Body of pancreas (tissue), 4 donors: ENCODE data around the gene PRPS1.

ENCODE experiments used
- POLR2A ChIP-seq, 3 donors: fragments of 450-650 bp; IDR thresholded peaks; one replicate each; pipeline ENCODE4 v1.6.1; 2016; ENCODE audit warnings: antibody characterized with exemption in 3 of 3, mild to moderate bottlenecking in 2 of 3
- TF ChIP-seq, protein P1 (sequence below), 7 experiments: fragments of 450-650 bp in 4 of 7; fragments of 200-600 bp in 3 of 7; sonication (generic) in 3 of 7; IDR thresholded peaks; one replicate each; pipeline ENCODE4 v1.5.1; 2016 to 2019; ENCODE audit warnings: antibody characterized with exemption in 7 of 7

DNA sequence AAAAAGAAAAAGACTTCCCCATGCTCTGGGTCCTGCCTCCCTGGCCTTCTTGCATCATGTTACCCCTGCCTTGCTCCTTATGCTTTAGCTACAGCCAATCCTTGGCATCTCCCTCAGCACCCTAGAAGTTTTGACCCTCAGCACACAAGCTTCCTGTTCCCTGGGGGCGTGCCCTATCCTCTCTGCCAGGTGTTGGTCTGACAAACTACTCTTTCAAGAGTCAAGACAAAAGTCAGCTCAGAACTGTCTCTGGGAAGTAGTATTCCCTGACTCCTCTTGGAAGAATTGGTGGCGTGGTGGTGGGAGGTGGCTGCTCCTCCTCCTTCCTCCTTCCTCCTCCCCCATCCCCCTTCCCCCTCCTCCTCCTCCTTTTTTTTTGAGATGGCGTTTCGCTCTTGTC lies 41.0 kb downstream of the PRPS1 start:
- TF ChIP-seq POLR2A (IDR thresholded peaks at IDR 0.05), result no peak
- TF ChIP-seq, protein P1, sequence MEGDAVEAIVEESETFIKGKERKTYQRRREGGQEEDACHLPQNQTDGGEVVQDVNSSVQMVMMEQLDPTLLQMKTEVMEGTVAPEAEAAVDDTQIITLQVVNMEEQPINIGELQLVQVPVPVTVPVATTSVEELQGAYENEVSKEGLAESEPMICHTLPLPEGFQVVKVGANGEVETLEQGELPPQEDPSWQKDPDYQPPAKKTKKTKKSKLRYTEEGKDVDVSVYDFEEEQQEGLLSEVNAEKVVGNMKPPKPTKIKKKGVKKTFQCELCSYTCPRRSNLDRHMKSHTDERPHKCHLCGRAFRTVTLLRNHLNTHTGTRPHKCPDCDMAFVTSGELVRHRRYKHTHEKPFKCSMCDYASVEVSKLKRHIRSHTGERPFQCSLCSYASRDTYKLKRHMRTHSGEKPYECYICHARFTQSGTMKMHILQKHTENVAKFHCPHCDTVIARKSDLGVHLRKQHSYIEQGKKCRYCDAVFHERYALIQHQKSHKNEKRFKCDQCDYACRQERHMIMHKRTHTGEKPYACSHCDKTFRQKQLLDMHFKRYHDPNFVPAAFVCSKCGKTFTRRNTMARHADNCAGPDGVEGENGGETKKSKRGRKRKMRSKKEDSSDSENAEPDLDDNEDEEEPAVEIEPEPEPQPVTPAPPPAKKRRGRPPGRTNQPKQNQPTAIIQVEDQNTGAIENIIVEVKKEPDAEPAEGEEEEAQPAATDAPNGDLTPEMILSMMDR (IDR thresholded peaks at IDR 0.05), result no peak
